DMS53 treated with DMSO at 0.1 percent for 48 hours (cell line): ENCODE data around the gene ADK.
A peak's percentile ranks its signal among the peaks of the same experiment; 100 is the strongest.
"Not testable (repeated sequence)": the region's sequence is repeated elsewhere in the genome, so short reads cannot be mapped to it uniquely, and the experiment has no call there.

ENCODE experiments used
- DNase-seq: peaks from one replicate; lab custom pipeline; 2025; ENCODE audit not compliant: unreplicated experiment; lab: John Stamatoyannopoulos, UW

ADK gene

GRCh38 chr10:74150990-74151878 is at the start of gene ADK:
ADK (plus strand) TSS chr10:74151221; CDS start chr10:74151279, 58 bp downstream.
- peak; percentile 97 for DNase-seq

GRCh38 chr10:74103560-74104258 is 47.3 kb upstream of the ADK start:
- DNase-seq = peak; percentile 14

- DNase-seq = no peak
Measured at GRCh38 chr10:74104480-74104879, 46.5 kb upstream of the ADK start.

GRCh38 chr10:74104996-74105395 is 46.0 kb upstream of the ADK start:
- DNase-seq = no peak

- no peak for DNase-seq
Measured at GRCh38 chr10:74107391-74107790, 43.6 kb upstream of the ADK start.

- DNase-seq = no peak
Measured at GRCh38 chr10:74109452-74109851, 41.6 kb upstream of the ADK start.

- DNase-seq = no peak
Measured at GRCh38 chr10:74110120-74110519, 40.9 kb upstream of the ADK start.

GRCh38 chr10:74111799-74112198 is 39.2 kb upstream of the ADK start:
- no peak for DNase-seq

- no peak for DNase-seq
Measured at GRCh38 chr10:74113546-74113945, 37.5 kb upstream of the ADK start.

- DNase-seq = no peak
Measured at GRCh38 chr10:74114041-74114448, 37.0 kb upstream of the ADK start.

- no peak for DNase-seq
Measured at GRCh38 chr10:74117738-74118137, 33.3 kb upstream of the ADK start.

- DNase-seq = no peak
Measured at GRCh38 chr10:74118804-74119203, 32.2 kb upstream of the ADK start.

- DNase-seq = no peak
Measured at GRCh38 chr10:74120911-74121310, 30.1 kb upstream of the ADK start.

GRCh38 chr10:74121368-74121767 is 29.7 kb upstream of the ADK start:
- no peak for DNase-seq

GRCh38 chr10:74122060-74122459 is 29.0 kb upstream of the ADK start:
- no peak for DNase-seq

- no peak for DNase-seq
Measured at GRCh38 chr10:74123081-74123480, 27.9 kb upstream of the ADK start.

GRCh38 chr10:74133923-74134820 is 16.8 kb upstream of the ADK start:
- no peak for DNase-seq

GRCh38 chr10:74135452-74135851 is 15.6 kb upstream of the ADK start:
- no peak for DNase-seq

GRCh38 chr10:74137992-74138391 is 13.0 kb upstream of the ADK start:
- no peak for DNase-seq

GRCh38 chr10:74138596-74138995 is 12.4 kb upstream of the ADK start:
- DNase-seq = not testable (repeated sequence)

GRCh38 chr10:74139981-74140380 is 11.0 kb upstream of the ADK start:
- no peak for DNase-seq
